AG04450 (cell line): Measurements from ENCODE around the gene BAZ1B. TPM values are rescaled to one million over a fixed set of nuclear protein-coding genes. Genes with fewer than 3 reads are reported as not detected.

ENCODE experiments used
- CTCF ChIA-PET: fragments of 300-600, 350-600 bp; formaldehyde crosslinking; extraction: SDS; loops from one replicate; lab custom pipeline; 2022; ENCODE audit warnings: antibody characterized with exemption, inconsistent platforms; lab: Charles Lee
- POLR2A ChIA-PET: fragments of 350-600 bp; formaldehyde crosslinking; extraction: SDS; loops from one replicate; lab custom pipeline; 2021; ENCODE audit warnings: antibody characterized with exemption, inconsistent platforms; lab: Yijun Ruan, JAX
- DNase-seq: peaks from one replicate; pipeline ENCODE4 v3.0.0-alpha.2; 2011; ENCODE audit warnings: low read depth, low spot score
- H3K27ac ChIP-seq: one replicate; pipeline ENCODE4 v1.5.1; 2012; ENCODE audit warnings: low read depth, low read length, control low read depth
- H3K27me3 ChIP-seq: one replicate; pipeline ENCODE4 v1.6.0; 2012; ENCODE audit warnings: low read length; ENCODE audit not compliant: control insufficient read depth, insufficient read depth
- H3K4me3 ChIP-seq: 2 replicates; pipeline ENCODE4 v1.5.1; 2011; ENCODE audit warnings: mild to moderate bottlenecking, low read depth, low read length, control low read depth
- H3K9me3 ChIP-seq: 2 replicates; pipeline ENCODE4 v1.5.1; 2012; ENCODE audit warnings: low read length; ENCODE audit not compliant: control insufficient read depth, insufficient read depth
- polyA plus RNA-seq: library from polyadenylated mRNA; depleted of rRNA; stranded (reverse); fragments of >200 nt; gene quantifications from 2 replicates; pipeline ENCODE4 v1.2.3, GENCODE V29; 2011
- TF ChIP-seq, protein P1 (sequence below): IDR thresholded peaks from 2 replicates; pipeline ENCODE4 v1.5.1; 2011; ENCODE audit warnings: low read depth, low read length, control low read depth, inconsistent platforms

BAZ1B gene
- polyA plus RNA-seq, 1 experiment, result 29.0 TPM

DNA sequence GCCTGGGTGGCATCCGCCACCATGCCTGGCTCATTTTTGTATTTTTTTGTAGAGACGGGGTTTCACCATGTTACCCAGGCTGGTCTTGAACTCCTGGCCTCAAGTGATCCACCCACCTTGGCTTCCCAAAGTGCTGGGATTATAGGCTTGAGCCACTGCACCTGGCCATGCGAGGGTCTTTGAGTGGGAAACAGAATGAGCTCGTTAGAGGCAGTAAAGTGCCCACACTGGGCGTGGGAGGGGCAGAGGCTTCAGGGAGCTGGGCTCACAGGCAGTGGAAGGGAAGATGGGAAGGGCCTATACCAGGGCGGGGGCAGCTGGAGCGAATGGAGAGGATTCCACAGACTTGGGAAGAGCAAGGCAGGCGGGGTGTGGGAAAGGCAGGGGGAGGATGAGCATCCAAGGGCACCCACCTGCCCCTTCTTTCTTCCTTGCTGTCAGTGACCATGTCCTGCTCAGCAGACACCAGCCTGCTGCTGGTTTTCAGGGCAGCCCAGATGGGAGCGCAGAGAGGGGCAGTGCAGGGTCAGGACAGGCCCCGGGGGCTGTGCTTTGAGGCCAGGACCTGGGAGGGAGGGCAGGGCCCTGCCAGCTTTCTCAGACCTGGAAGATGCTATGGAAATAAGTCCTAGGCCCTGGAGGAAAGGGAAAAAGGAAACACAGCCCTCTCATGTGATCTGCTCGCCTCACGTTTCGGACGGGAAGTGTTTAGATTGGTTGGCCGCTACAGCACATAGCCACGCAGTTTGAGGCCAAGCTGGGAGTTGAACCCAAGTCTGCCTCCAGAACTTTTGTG lies 84.3 kb downstream of the BAZ1B start:
- Histone ChIP-seq H3K9me3 (peaks cover 15% of the 10 kb centered on the region; the same call in 1 of the 2 replicates), H3K4me3 (no peak overlapping the region), H3K27me3 (no peaks in the 10 kb centered on the region), H3K27ac (no peak overlapping the region)
- ChIA-PET CTCF (interaction anchor here (1.2 kb wide), 2 partner anchors 14 to 114 kb away, joined by 3 read pairs; no protein-coding TSS in a partner anchor), POLR2A (no interaction called here)
- no peak for DNase-seq
- TF ChIP-seq, protein P1, sequence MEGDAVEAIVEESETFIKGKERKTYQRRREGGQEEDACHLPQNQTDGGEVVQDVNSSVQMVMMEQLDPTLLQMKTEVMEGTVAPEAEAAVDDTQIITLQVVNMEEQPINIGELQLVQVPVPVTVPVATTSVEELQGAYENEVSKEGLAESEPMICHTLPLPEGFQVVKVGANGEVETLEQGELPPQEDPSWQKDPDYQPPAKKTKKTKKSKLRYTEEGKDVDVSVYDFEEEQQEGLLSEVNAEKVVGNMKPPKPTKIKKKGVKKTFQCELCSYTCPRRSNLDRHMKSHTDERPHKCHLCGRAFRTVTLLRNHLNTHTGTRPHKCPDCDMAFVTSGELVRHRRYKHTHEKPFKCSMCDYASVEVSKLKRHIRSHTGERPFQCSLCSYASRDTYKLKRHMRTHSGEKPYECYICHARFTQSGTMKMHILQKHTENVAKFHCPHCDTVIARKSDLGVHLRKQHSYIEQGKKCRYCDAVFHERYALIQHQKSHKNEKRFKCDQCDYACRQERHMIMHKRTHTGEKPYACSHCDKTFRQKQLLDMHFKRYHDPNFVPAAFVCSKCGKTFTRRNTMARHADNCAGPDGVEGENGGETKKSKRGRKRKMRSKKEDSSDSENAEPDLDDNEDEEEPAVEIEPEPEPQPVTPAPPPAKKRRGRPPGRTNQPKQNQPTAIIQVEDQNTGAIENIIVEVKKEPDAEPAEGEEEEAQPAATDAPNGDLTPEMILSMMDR, result no peak

DNA sequence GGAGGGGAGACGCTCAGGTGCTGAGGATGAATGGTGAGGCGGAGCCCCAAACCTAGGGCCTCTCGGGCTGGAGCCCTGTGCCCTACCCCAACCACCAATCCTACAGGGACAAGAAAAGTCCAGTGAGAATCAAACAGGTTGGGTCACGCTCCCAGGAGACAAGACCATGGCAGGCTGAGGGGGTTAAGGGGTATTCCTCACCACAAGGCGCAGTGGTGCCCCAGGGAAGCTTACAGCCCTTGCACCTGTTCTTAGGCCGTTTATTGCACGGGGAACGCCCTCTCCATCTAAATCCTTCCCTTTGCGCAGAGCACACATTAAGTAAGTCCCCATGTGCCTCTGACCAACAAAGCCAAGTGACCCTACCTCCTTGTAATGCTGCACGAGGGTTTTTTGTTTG lies 85.0 kb downstream of the BAZ1B start:
- no peak for DNase-seq
- H3K9me3 ChIP-seq, result peaks cover 17% of the 10 kb centered on the region; the same call in 1 of the 2 replicates
- no peaks in the 10 kb centered on the region for H3K27me3 ChIP-seq
- no peak overlapping the region for H3K27ac ChIP-seq
- CTCF ChIA-PET, result interaction anchor here (1.2 kb wide), 2 partner anchors 14 to 113 kb away, joined by 3 read pairs; no protein-coding TSS in a partner anchor
- TF ChIP-seq, protein P1, result no peak
- POLR2A ChIA-PET, result no interaction called here
- H3K4me3 ChIP-seq, result no peak overlapping the region

DNA sequence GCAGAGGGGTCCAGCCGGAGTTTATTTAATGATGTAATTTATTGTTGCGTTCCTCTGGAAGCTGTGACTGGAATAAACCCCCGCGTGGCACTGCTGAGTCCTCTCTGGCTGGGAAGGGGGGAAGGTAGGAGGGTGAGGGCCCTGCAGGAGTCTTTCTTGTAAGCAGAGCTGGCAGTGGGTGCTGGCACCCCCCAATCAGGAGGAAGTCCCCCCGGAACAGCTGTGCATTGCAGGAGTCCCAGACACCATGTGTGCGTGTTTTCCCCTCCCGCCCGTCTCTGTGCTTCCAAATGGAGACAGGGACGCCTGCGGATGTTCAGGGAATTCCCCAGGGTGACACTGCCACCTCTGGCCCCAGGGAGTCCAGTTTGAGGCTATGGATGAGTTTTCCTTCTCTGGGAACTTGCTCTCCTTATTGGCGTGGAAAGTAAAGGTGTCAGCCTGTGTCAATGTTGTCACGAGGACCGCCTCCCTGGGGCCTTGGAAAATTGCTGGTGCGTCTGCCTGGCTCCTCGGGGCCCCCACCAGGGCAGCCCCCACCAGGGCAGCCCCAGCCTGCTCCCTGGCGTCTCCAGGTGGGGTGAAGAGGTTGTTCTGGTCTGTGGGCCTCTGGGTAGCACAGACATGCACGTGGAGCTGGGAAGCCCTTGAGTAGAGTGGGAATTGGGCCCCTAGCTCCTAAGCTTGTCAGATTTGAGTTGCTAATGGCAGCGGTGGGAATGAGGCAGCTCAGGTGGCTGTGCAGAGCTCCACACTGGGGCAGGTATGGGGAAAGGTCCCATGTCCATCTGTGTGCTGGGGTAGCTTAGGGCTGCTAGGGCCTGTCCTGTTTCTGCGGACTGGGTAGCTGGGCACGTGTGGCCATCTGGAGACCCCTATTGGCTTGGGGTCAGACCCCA lies 85.8 kb downstream of the BAZ1B start:
- no peak for DNase-seq
- Histone ChIP-seq H3K27me3 (no peaks in the 10 kb centered on the region), H3K9me3 (peaks cover 17% of the 10 kb centered on the region; the same call in 1 of the 2 replicates), H3K27ac (no peak overlapping the region), H3K4me3 (no peak overlapping the region)
- ChIA-PET POLR2A (no interaction called here), CTCF (no interaction called here)
- TF ChIP-seq, protein P1, result no peak

DNA sequence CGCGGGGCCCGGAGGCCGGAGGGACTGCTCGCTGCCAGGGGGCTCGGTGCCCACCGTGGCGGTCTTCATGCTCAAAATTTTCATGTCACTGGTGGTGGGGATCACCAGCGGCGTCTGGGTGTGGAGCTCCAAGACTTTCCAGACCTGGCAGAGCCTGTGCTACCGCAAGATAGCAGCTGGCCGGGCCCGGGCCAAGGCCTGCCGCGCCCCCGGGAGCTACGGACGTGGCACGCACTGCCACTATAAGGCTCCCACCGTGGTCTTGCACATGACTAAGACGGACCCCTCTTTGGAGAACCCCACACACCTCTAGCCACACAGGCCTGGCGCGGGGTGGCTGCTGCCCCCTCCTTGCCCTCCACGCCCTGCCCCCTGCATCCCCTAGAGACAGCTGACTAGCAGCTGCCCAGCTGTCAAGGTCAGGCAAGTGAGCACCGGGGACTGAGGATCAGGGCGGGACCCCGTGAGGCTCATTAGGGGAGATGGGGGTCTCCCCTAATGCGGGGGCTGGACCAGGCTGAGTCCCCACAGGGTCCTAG lies 86.6 kb downstream of the BAZ1B start:
- H3K27ac ChIP-seq, result no peak overlapping the region
- H3K9me3 ChIP-seq, result peaks cover 17% of the 10 kb centered on the region; the same call in 1 of the 2 replicates
- no peak overlapping the region for H3K4me3 ChIP-seq
- H3K27me3 ChIP-seq, result no peaks in the 10 kb centered on the region
- ChIA-PET POLR2A (no interaction called here), CTCF (no interaction called here)
- no peak for DNase-seq
- TF ChIP-seq, protein P1, result no peak
